Keratinocyte (primary cell): ENCODE measurements around the gene DNASE1L2. TPM values are rescaled to one million over a fixed set of nuclear protein-coding genes. Genes with fewer than 3 reads are reported as not detected.

Source experiments
- DNase-seq: peaks from one replicate; pipeline ENCODE4 v3.0.0-alpha.2; 2011; ENCODE audit warnings: low read depth, missing footprints, low spot score
- FAIRE-seq: peaks from 2 replicates; lab custom pipeline; 2011; peaks lifted over from hg19 to GRCh38; lab: Jason Lieb, UNC
- H2AFZ ChIP-seq: 2 replicates; pipeline ENCODE4 v1.6.0; 2012; ENCODE audit warnings: low read length, control low read depth, inconsistent platforms; ENCODE audit not compliant: control insufficient read depth
- H3K27ac ChIP-seq: 2 replicates; pipeline ENCODE4 v1.5.1; 2011; ENCODE audit warnings: low read length; ENCODE audit not compliant: control insufficient read depth, insufficient read depth
- H3K27me3 ChIP-seq: 3 replicates; pipeline ENCODE4 v1.6.0; 2011; ENCODE audit warnings: low read length; ENCODE audit not compliant: control insufficient read depth, insufficient read depth; ENCODE audit errors: extremely low read depth
- H3K36me3 ChIP-seq, 2 experiments: 2 replicates in 1 of 2; 3 replicates in 1 of 2; pipeline ENCODE4 v1.5.1; 2011; ENCODE audit warnings: low read length in 2 of 2, mild to moderate bottlenecking in 1 of 2; ENCODE audit not compliant: control insufficient read depth in 2 of 2, insufficient read depth in 2 of 2; ENCODE audit errors: extremely low read depth in 1 of 2
- H3K4me1 ChIP-seq: 3 replicates; pipeline ENCODE4 v1.5.1; 2011; ENCODE audit warnings: low read length; ENCODE audit not compliant: control insufficient read depth, insufficient read depth; ENCODE audit errors: extremely low read depth
- H3K4me2 ChIP-seq: 3 replicates; pipeline ENCODE4 v1.6.0; 2011; ENCODE audit warnings: low read depth, low read length; ENCODE audit not compliant: control insufficient read depth, insufficient read depth; ENCODE audit errors: extremely low read depth
- H3K4me3 ChIP-seq, 3 experiments: fragments of 200-600 bp in 1 of 3; sonication (generic) in 1 of 3; 2 replicates in 2 of 3; 3 replicates in 1 of 3; pipeline ENCODE4 v1.5.1; 2011 to 2016; ENCODE audit warnings: low read length in 3 of 3, mild to moderate bottlenecking in 3 of 3, control low read depth in 2 of 3, inconsistent platforms in 1 of 3, low read depth in 1 of 3, mixed read lengths in 1 of 3, mixed run types in 1 of 3, moderate library complexity in 1 of 3; ENCODE audit not compliant: control insufficient read depth in 2 of 3, insufficient read depth in 2 of 3; ENCODE audit errors: extremely low read depth in 1 of 3
- H3K79me2 ChIP-seq: 2 replicates; pipeline ENCODE4 v1.6.0; 2012; ENCODE audit warnings: low read length; ENCODE audit not compliant: control insufficient read depth, insufficient read depth
- H3K9ac ChIP-seq: 3 replicates; pipeline ENCODE4 v1.6.0; 2011; ENCODE audit warnings: low read length; ENCODE audit not compliant: control insufficient read depth, insufficient read depth; ENCODE audit errors: extremely low read depth
- H3K9me1 ChIP-seq: 3 replicates; pipeline ENCODE4 v1.6.0; 2011; ENCODE audit warnings: low read length; ENCODE audit not compliant: control insufficient read depth, insufficient read depth; ENCODE audit errors: extremely low read depth
- H3K9me3 ChIP-seq: 2 replicates; pipeline ENCODE4 v1.5.1; 2012; ENCODE audit warnings: low read depth, low read length; ENCODE audit not compliant: control insufficient read depth
- H4K20me1 ChIP-seq: 3 replicates; pipeline ENCODE4 v1.6.0; 2011; ENCODE audit warnings: low read length; ENCODE audit not compliant: control insufficient read depth, insufficient read depth; ENCODE audit errors: extremely low read depth
- CTCF ChIP-seq, 3 experiments: IDR thresholded peaks in 1 of 3; conservative IDR thresholded peaks in 1 of 3; optimal IDR thresholded peaks in 1 of 3; 2 replicates in 2 of 3; 3 replicates in 1 of 3; pipeline versions ENCODE3 to v1.5.1; 2011; ENCODE audit warnings: low read length in 3 of 3, mild to moderate bottlenecking in 3 of 3, moderate library complexity in 2 of 3, control low read depth in 1 of 3, inconsistent platforms in 1 of 3; ENCODE audit not compliant: insufficient read depth in 2 of 3; ENCODE audit errors: extremely low read depth in 1 of 3
- EZH2 ChIP-seq: IDR thresholded peaks from one replicate; pipeline ENCODE4 v1.6.1; 2012; ENCODE audit warnings: inconsistent platforms, mild to moderate bottlenecking, low read length, moderate library complexity
- dilution Hi-C: fragments of 300-500 bp; cut with MboI; formaldehyde crosslinking; loops from one replicate; pipeline ENCODE4 v1.7.0; 2020; ENCODE audit warnings: low sequenced_read_pairs; ENCODE audit not compliant: extremely low pct_ligation_motif_present
- polyA plus RNA-seq, 5 experiments: library from polyadenylated mRNA; depleted of rRNA in 3 of 5; stranded (reverse) in 3 of 5; stranded (forward) in 1 of 5; unstranded in 1 of 5; fragments of >200 nt; gene quantifications; 1 replicate in 1 of 5; 2 replicates in 3 of 5; 3 replicates in 1 of 5; pipeline versions ENCODE4 v1.2.1 to v1.2.3, GENCODE V29; 2011 to 2012; ENCODE audit warnings: missing spikeins in 2 of 5, low read depth in 1 of 5, low replicate concordance in 1 of 5

DNASE1L2 gene
- polyA plus RNA-seq, 1 donor (not counting 4 experiments of a cell fraction or from before 2014, with no cell fraction given): 0.31 TPM

DNA sequence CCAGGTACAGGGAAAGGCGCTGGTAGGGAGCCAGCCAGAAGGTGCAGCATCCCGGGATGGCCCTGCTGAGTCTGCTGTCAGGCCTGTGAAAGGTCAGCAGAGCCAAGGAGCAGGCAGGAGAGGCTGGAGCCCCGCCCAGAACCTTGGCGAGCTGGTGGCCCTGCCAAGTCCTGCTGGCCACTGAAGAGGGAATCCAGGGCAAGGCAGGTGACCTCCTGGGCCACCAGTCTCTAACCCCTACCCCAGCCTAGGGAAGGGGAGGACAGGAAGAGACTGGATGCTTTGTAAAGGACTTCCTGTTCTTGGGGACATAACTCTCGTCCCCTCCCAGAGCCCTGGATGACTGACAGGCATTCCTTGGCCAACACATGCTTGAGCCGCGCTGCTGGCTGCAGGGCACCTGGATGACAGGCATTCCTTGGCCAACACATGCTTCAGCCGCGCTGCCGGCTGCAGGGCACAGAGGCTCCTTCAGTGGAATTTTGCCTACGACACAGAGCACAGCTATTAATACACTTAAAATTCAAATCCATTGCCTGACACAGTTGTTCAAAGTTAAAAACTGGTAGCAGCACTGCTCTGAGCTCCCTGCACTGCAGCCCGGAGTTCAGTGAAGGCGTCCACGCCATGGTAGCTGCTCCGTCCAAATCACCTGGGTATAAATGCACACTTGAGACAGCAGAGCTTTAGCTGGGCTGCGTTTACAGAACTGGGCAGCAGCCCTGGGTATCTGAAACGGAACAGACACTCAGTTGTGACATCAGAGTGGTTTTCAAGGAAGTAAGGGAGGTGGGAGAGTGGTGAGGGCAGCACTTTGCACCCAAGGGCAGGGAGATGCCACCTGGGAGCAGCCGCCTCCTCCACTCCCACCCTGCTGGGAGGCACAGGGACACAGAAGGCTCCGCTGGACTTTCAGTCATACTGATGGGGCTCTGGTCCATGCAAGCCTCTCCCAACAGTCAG lies 23.6 kb upstream of the DNASE1L2 start:
- H4K20me1 ChIP-seq: no peaks in the 10 kb centered on the region
- no peak for DNase-seq
- H3K79me2 ChIP-seq: peaks cover 20% of the 10 kb centered on the region
- TF ChIP-seq CTCF (optimal IDR thresholded peaks at IDR 0.05 in 1 of 3, IDR thresholded peaks at IDR 0.05 in 1 of 3, conservative IDR thresholded peaks at IDR 0.05 in 1 of 3; ENCODE audit: extremely low read depth in 1 of 3, insufficient read depth in 2 of 3, low read length in 3 of 3): no peak
- no peak for TF ChIP-seq EZH2
- peak overlapping the region; percentile 55 to 75 (median 61) for H3K4me3 ChIP-seq
- H3K27ac ChIP-seq: no peak overlapping the region
- H3K9me3 ChIP-seq: no peaks in the 10 kb centered on the region
- H3K4me2 ChIP-seq: peak overlapping the region; percentile 79
- dilution Hi-C loops: no loop called here
- FAIRE-seq: no peak
- no peaks in the 10 kb centered on the region for H3K27me3 ChIP-seq
- peaks cover 8 to 19% of the 10 kb centered on the region in 2 experiments for H3K36me3 ChIP-seq
- H3K4me1 ChIP-seq: peaks cover 13% of the 10 kb centered on the region
- peak overlapping the region; percentile 78 for H3K9ac ChIP-seq
- no peak overlapping the region for H2AFZ ChIP-seq
- no peaks in the 10 kb centered on the region for H3K9me1 ChIP-seq

DNA sequence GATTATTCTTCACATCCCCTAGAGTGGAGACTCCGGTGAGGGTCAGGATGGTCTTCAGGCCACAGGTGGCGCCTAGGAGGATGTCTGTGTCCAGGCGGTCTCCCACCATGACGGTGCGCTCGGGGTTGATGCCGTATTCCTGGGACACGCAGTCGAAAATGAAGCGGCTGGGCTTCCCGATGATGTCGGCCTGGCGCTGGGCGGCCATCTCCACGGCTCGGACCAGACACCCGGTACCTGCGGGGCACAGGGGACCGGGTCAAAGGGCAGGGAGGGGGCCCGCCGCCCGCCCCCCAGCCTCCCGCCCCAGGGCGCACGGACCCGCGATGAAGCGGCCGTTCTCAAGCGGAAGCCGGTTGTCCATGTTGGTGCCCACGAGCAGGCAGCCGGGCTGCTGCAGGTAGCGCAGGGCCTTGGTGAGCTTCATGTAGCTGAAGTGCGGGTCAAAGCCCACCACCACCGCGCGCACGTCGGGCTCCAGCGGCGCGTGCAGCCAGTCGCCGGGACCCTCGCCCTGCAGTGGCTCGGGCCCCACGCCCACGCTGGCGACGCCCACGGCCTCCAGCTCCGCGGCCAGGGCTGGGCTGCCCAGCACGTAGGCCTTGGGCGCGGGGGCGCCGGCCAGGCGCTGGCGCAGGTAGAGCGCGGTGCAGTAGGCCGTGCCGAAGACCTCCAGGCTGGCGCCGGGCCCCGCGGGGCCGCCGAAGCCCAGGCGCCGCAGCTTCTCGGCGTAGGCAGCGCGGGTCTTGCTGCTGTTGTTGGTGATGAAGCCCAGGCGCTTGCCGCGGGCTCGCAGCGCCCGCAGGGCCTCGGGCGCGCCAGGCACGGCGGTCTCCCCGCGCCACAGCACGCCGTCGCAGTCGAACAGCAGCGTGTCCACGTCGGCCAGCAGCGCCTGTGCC lies 22.2 kb upstream of the DNASE1L2 start:
- Histone ChIP-seq H3K79me2 (peaks cover 20% of the 10 kb centered on the region), H3K27ac (peak overlapping the region; percentile 31), H3K9me1 (no peaks in the 10 kb centered on the region), H3K4me2 (peak overlapping the region; percentile 79), H2AFZ (peak overlapping the region; percentile 51), H3K27me3 (no peaks in the 10 kb centered on the region), H3K4me3 (peak overlapping the region; percentile 61 to 80 (median 75)), H3K36me3 (peaks cover 3 to 15% of the 10 kb centered on the region in 2 experiments), H4K20me1 (no peaks in the 10 kb centered on the region), H3K9me3 (no peaks in the 10 kb centered on the region), H3K4me1 (peaks cover 13% of the 10 kb centered on the region), H3K9ac (peak overlapping the region; percentile 78)
- dilution Hi-C loops: no loop called here
- TF ChIP-seq CTCF (optimal IDR thresholded peaks at IDR 0.05 in 1 of 3, IDR thresholded peaks at IDR 0.05 in 1 of 3, conservative IDR thresholded peaks at IDR 0.05 in 1 of 3; ENCODE audit: extremely low read depth in 1 of 3, insufficient read depth in 2 of 3, low read length in 3 of 3): no peak
- TF ChIP-seq EZH2: no peak
- DNase-seq (no peak), FAIRE-seq (no peak)
